HEK293 (cell line): ENCODE results near the gene SECTM1.

ENCODE experiments used
- BCL6B ChIP-seq: fragments of 450-650 bp; formaldehyde crosslinking; IDR thresholded peaks from 2 replicates; pipeline ENCODE4 v1.5.1; 2017; ENCODE audit warnings: missing biosample characterization, missing genetic modification characterization
- IKZF3 ChIP-seq: fragments of 450-650 bp; IDR thresholded peaks from 2 replicates; pipeline ENCODE4 v1.5.0; 2018; ENCODE audit warnings: missing biosample characterization, mild to moderate bottlenecking, missing genetic modification characterization, moderate library complexity
- MEIS1 ChIP-seq: sonication (generic); formaldehyde crosslinking; IDR thresholded peaks from 2 replicates; pipeline ENCODE4 v1.8.1; 2022; ENCODE audit warnings: missing genetic modification reagents, mild to moderate bottlenecking, borderline replicate concordance
- MZF1 ChIP-seq: fragments of 450-650 bp; formaldehyde crosslinking; IDR thresholded peaks from 2 replicates; pipeline ENCODE4 v1.5.1; 2017; ENCODE audit warnings: missing biosample characterization, missing genetic modification characterization, borderline replicate concordance
- PRDM4 ChIP-seq: fragments of 450-650 bp; formaldehyde crosslinking; IDR thresholded peaks from 2 replicates; pipeline ENCODE4 v1.5.1; 2017; ENCODE audit warnings: missing biosample characterization, missing genetic modification characterization
- RBAK ChIP-seq: fragments of 450-650 bp; formaldehyde crosslinking; IDR thresholded peaks from 2 replicates; pipeline ENCODE4 v1.5.1; 2016; ENCODE audit warnings: missing biosample characterization, missing genetic modification characterization
- SCRT2 ChIP-seq: fragments of 450-650 bp; formaldehyde crosslinking; IDR thresholded peaks from 2 replicates; pipeline ENCODE4 v1.5.1; 2016; ENCODE audit warnings: missing biosample characterization, missing genetic modification characterization
- SETDB1 ChIP-seq: IDR thresholded peaks from one replicate; pipeline ENCODE4 v1.6.1; 2017; ENCODE audit warnings: mild to moderate bottlenecking, low read length, moderate library complexity, mixed read lengths; ENCODE audit not compliant: insufficient read length
- WT1 ChIP-seq: fragments of 450-650 bp; formaldehyde crosslinking; IDR thresholded peaks from 2 replicates; pipeline ENCODE4 v1.5.1; 2016; ENCODE audit warnings: missing biosample characterization, missing genetic modification characterization
- YY1 ChIP-seq: fragments of 450-650 bp; formaldehyde crosslinking; IDR thresholded peaks from 2 replicates; pipeline ENCODE4 v1.5.1; 2018; ENCODE audit warnings: missing biosample characterization, missing genetic modification characterization
- ZBTB1 ChIP-seq: fragments of 450-650 bp; formaldehyde crosslinking; IDR thresholded peaks from 2 replicates; pipeline ENCODE4 v1.5.1; 2016; ENCODE audit warnings: missing biosample characterization, missing genetic modification characterization
- ZBTB26 ChIP-seq: fragments of 450-650 bp; formaldehyde crosslinking; optimal IDR thresholded peaks from 2 replicates; pipeline ENCODE3; 2016; ENCODE audit warnings: missing biosample characterization, mild to moderate bottlenecking, missing genetic modification characterization
- ZNF16 ChIP-seq: fragments of 450-650 bp; formaldehyde crosslinking; IDR thresholded peaks from 2 replicates; pipeline ENCODE4 v1.5.1; 2016; ENCODE audit warnings: low read depth, missing biosample characterization, missing genetic modification characterization
- ZNF19 ChIP-seq: fragments of 450-650 bp; formaldehyde crosslinking; IDR thresholded peaks from 2 replicates; pipeline ENCODE4; 2016; ENCODE audit warnings: missing biosample characterization, missing genetic modification characterization, low read depth
- ZNF211 ChIP-seq: fragments of 450-650 bp; formaldehyde crosslinking; IDR thresholded peaks from 2 replicates; pipeline ENCODE4 v1.5.1; 2016; ENCODE audit warnings: low read depth, missing biosample characterization, missing genetic modification characterization
- ZNF23 ChIP-seq: fragments of 450-650 bp; formaldehyde crosslinking; IDR thresholded peaks from 2 replicates; pipeline ENCODE4 v1.5.1; 2016; ENCODE audit warnings: missing biosample characterization, missing genetic modification characterization, borderline replicate concordance
- ZNF37A ChIP-seq: fragments of 450-650 bp; IDR thresholded peaks from 2 replicates; pipeline ENCODE4 v1.5.1; 2018; ENCODE audit warnings: missing biosample characterization, missing genetic modification characterization
- ZNF391 ChIP-seq: fragments of 450-650 bp; formaldehyde crosslinking; IDR thresholded peaks from 2 replicates; pipeline ENCODE4 v1.5.1; 2016; ENCODE audit warnings: low read depth, missing biosample characterization, missing genetic modification characterization, borderline replicate concordance
- ZNF394 ChIP-seq: fragments of 450-650 bp; formaldehyde crosslinking; IDR thresholded peaks from 2 replicates; pipeline ENCODE4 v1.5.1; 2016; ENCODE audit warnings: missing biosample characterization, missing genetic modification characterization, mild to moderate bottlenecking, moderate library complexity, borderline replicate concordance
- ZNF501 ChIP-seq: fragments of 450-650 bp; formaldehyde crosslinking; IDR thresholded peaks from 2 replicates; pipeline ENCODE4 v1.5.1; 2016; ENCODE audit warnings: missing biosample characterization, missing genetic modification characterization
- ZNF510 ChIP-seq: fragments of 450-650 bp; formaldehyde crosslinking; IDR thresholded peaks from 2 replicates; pipeline ENCODE4 v1.5.1; 2018; ENCODE audit warnings: mild to moderate bottlenecking, missing genetic modification characterization, missing biosample characterization; ENCODE audit not compliant: insufficient replicate concordance
- ZNF514 ChIP-seq: fragments of 450-650 bp; formaldehyde crosslinking; IDR thresholded peaks from 2 replicates; pipeline ENCODE4 v1.5.1; 2016; ENCODE audit warnings: missing biosample characterization, missing genetic modification characterization
- ZNF529 ChIP-seq: fragments of 450-650 bp; formaldehyde crosslinking; IDR thresholded peaks from 2 replicates; pipeline ENCODE4 v1.5.1; 2017; ENCODE audit warnings: missing genetic modification characterization, missing biosample characterization; ENCODE audit not compliant: insufficient replicate concordance
- ZNF600 ChIP-seq: fragments of 450-650 bp; formaldehyde crosslinking; IDR thresholded peaks from 2 replicates; pipeline ENCODE4 v1.5.1; 2016; ENCODE audit warnings: missing biosample characterization, missing genetic modification characterization
- ZNF664 ChIP-seq: fragments of 450-650 bp; formaldehyde crosslinking; IDR thresholded peaks from 2 replicates; pipeline ENCODE4 v1.5.1; 2016; ENCODE audit warnings: missing biosample characterization, missing genetic modification characterization
- ZNF692 ChIP-seq: fragments of 450-650 bp; formaldehyde crosslinking; IDR thresholded peaks from 2 replicates; pipeline ENCODE4 v1.5.1; 2016; ENCODE audit warnings: missing biosample characterization, missing genetic modification characterization
- ZNF707 ChIP-seq: fragments of 450-650 bp; formaldehyde crosslinking; IDR thresholded peaks from 2 replicates; pipeline ENCODE4 v1.5.1; 2016; ENCODE audit warnings: missing biosample characterization, missing genetic modification characterization
- ZNF747 ChIP-seq: fragments of 450-650 bp; formaldehyde crosslinking; IDR thresholded peaks from 2 replicates; pipeline ENCODE4 v1.5.1; 2016; ENCODE audit warnings: missing biosample characterization, missing genetic modification characterization
- ZNF777 ChIP-seq: fragments of 450-650 bp; formaldehyde crosslinking; IDR thresholded peaks from 2 replicates; pipeline ENCODE4 v1.5.1; 2017; ENCODE audit warnings: missing biosample characterization, missing genetic modification characterization, borderline replicate concordance
- ZNF791 ChIP-seq: fragments of 450-650 bp; formaldehyde crosslinking; IDR thresholded peaks from 2 replicates; pipeline ENCODE4 v1.5.1; 2016; ENCODE audit warnings: missing biosample characterization, missing genetic modification characterization
- TF ChIP-seq, protein P1 (sequence below): fragments of 450-650 bp; formaldehyde crosslinking; IDR thresholded peaks from 2 replicates; pipeline ENCODE4 v1.5.1; 2016; ENCODE audit warnings: missing biosample characterization, missing genetic modification characterization

Gene SECTM1

DNA sequence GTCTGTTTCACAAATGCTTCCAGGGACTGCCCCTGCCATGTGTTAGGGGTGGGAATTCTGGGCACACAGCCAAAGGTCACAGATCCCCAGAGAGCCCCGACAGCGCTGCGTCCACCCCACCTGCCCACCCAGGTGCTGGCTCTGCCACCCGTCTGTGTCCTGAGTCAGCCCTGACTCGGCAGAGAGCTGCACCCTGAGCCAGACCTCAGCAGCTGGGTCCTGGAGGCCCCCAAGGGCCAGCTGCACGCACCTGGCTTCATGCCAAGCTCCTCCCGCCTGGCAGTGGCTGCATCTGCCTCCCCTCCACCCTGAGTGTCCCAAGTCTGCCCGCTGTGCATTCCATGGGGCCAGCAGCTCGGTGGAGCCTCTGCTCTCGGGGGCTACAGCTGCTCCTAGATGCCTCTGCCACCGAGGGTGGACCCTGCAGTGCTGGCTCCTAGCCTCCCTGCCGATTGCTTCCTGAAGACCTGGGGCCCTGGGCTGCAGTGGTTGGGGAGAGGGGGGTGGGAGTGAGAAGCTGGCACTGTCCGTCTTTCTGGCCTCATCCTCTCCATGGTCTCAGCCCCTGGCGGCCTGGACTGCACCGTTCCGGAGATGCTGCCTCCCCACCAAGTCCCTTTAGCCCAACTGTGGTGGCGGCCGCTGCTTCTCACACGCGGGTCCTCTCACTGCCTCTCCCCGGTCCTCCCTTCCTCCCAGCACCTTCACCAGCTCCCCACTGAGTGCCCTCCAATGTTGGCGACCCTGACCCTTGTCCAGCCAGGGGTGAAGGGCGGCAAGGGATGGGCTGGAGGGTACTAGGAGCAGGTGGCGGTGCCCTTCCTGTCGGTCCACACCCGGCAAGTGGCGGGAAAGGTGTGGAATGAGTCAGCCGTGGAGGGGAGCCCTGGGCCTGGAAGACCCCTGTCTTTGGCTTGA, 3.0 kb downstream of the SECTM1 start (continued):
- TF ChIP-seq ZNF707 (no peak), ZNF692 (tag by site-specific recombination) (peak; percentile 56; the same call in 1 of the 2 replicates), ZNF664 (tag by site-specific recombination) (no peak), ZNF23 (tag by site-specific recombination) (no peak), MZF1 (tag by site-specific recombination) (0 out of 2 replicates have a peak, but pooled peaks have one; percentile 41), PRDM4 (no peak; the same call in 1 of the 2 replicates), ZBTB26 (tag by site-specific recombination) (no peak), ZNF777 (tag by site-specific recombination) (no peak), ZNF514 (tag by site-specific recombination) (no peak), ZNF600 (peak; percentile 88), ZNF19 (tag by site-specific recombination) (no peak), ZNF791 (tag by site-specific recombination) (no peak), RBAK (no peak), MEIS1 (CRISPR knock-in tag) (no peak), IKZF3 (tag by site-specific recombination) (peak; percentile 67; the same call in 1 of the 2 replicates), ZNF501 (tag by site-specific recombination) (no peak), ZNF510 (tag by site-specific recombination) (no peak), ZNF211 (tag by site-specific recombination) (no peak), ZNF394 (tag by site-specific recombination) (peak; percentile 57; the same call in 1 of the 2 replicates), BCL6B (no peak), ZNF391 (tag by site-specific recombination) (no peak), ZNF747 (tag by site-specific recombination) (no peak), YY1 (tag by site-specific recombination) (no peak), SETDB1 (no peak), ZNF529 (no peak), WT1 (tag by site-specific recombination) (peak; percentile 70), ZBTB1 (tag by site-specific recombination) (no peak), ZNF37A (tag by site-specific recombination) (no peak), ZNF16 (tag by site-specific recombination) (no peak), SCRT2 (tag by site-specific recombination) (no peak)
- TF ChIP-seq, protein P1, sequence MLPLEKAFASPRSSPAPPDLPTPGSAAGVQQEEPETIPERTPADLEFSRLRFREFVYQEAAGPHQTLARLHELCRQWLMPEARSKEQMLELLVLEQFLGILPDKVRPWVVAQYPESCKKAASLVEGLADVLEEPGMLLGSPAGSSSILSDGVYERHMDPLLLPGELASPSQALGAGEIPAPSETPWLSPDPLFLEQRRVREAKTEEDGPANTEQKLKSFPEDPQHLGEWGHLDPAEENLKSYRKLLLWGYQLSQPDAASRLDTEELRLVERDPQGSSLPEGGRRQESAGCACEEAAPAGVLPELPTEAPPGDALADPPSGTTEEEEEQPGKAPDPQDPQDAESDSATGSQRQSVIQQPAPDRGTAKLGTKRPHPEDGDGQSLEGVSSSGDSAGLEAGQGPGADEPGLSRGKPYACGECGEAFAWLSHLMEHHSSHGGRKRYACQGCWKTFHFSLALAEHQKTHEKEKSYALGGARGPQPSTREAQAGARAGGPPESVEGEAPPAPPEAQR (tag by site-specific recombination), result no peak
